ELF-1 (cell line): Measurements from ENCODE around the gene POLG2.
"Not testable (repeated sequence)": the region's sequence is repeated elsewhere in the genome, so short reads cannot be mapped to it uniquely, and the experiment has no call there.

Source experiments
- DNase-seq: peaks from one replicate; pipeline ENCODE4 v3.0.0-alpha.2; 2016; ENCODE audit warnings: low read depth, low spot score

The POLG2 gene

GRCh38 chr17:64505340-64506200 lies 8.7 kb upstream of the POLG2 start:
- peak; percentile 75 for DNase-seq

- no peak for DNase-seq
Measured at GRCh38 chr17:64504769-64505339, 8.0 kb upstream of the POLG2 start.

GRCh38 chr17:64503821-64504768 lies 7.2 kb upstream of the POLG2 start:
- DNase-seq = no peak

GRCh38 chr17:64503341-64503740 lies 6.5 kb upstream of the POLG2 start:
- DNase-seq = no peak

- DNase-seq = no peak
Measured at GRCh38 chr17:64502809-64503208, 6.0 kb upstream of the POLG2 start.

- no peak for DNase-seq
Measured at GRCh38 chr17:64502021-64502420, 5.2 kb upstream of the POLG2 start.

- DNase-seq = no peak
Measured at GRCh38 chr17:64500862-64501765, 4.3 kb upstream of the POLG2 start.

- no peak for DNase-seq
Measured at GRCh38 chr17:64500487-64500859, 3.6 kb upstream of the POLG2 start.

GRCh38 chr17:64499805-64500486 lies 3.1 kb upstream of the POLG2 start:
- no peak for DNase-seq

- DNase-seq = no peak
Measured at GRCh38 chr17:64498308-64499203, 1.7 kb upstream of the POLG2 start.

GRCh38 chr17:64497565-64498035 lies 746 bp upstream of the POLG2 start:
- no peak for DNase-seq

GRCh38 chr17:64496348-64496785 lies 487 bp downstream of the POLG2 start:
- DNase-seq = no peak

- not testable (repeated sequence) for DNase-seq
Measured at GRCh38 chr17:64495300-64495699, 1.6 kb downstream of the POLG2 start.

- no peak for DNase-seq
Measured at GRCh38 chr17:64494121-64494520, 2.7 kb downstream of the POLG2 start.

- DNase-seq = no peak
Measured at GRCh38 chr17:64492481-64493109, 4.3 kb downstream of the POLG2 start.

- no peak for DNase-seq
Measured at GRCh38 chr17:64491994-64492393, 4.9 kb downstream of the POLG2 start.

- no peak for DNase-seq
Measured at GRCh38 chr17:64491034-64491860, 5.6 kb downstream of the POLG2 start.

- DNase-seq = no peak
Measured at GRCh38 chr17:64488301-64488700, 8.6 kb downstream of the POLG2 start.
